NCI-H1417 (cell line): ENCODE results near the gene CALML5.

Source experiments
- DNase-seq, 3 experiments: peaks; one replicate each; lab custom pipeline; 2025; lab: John Stamatoyannopoulos, UW

The CALML5 gene, protein sequence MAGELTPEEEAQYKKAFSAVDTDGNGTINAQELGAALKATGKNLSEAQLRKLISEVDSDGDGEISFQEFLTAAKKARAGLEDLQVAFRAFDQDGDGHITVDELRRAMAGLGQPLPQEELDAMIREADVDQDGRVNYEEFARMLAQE

DNA sequence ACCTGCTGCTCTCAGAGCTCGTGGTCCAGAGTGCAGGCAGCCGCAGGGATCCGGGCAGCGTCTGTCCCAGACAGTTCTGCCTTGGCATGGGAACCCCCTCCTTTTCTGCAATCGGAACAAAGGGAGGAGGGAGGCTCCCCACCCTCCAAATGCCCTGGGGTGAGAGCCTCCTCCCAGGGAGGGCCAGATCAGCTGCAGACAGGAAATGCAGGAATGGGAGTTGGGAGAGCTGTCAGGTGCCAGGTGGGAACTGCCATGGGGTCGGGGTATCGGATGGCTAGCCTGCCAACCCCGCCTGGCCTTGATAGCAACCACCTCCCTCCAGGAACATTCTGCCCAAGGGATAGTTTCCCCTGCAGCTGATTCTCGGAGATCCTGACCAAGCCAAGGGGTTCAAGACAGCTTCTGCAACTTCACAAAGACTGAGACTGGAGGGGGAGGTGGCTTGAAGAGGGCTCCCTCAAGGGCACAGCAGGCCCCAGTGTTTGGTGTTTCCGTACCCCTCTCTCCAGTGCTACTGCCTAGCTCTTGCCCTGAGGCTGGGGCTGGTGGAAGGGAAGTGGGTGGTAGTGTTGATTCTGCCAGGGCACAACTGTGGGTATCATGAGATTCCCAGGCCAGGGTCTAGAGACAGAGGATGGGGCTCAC lies at the start of gene CALML5:
Gene CALML5 (minus strand): TSS at position 78 of the 648 bp plus-strand sequence. CDS start 132 bp downstream, outside the sequence.
- DNase-seq, result peak in 1 of 3 experiments; percentile 1

DNA sequence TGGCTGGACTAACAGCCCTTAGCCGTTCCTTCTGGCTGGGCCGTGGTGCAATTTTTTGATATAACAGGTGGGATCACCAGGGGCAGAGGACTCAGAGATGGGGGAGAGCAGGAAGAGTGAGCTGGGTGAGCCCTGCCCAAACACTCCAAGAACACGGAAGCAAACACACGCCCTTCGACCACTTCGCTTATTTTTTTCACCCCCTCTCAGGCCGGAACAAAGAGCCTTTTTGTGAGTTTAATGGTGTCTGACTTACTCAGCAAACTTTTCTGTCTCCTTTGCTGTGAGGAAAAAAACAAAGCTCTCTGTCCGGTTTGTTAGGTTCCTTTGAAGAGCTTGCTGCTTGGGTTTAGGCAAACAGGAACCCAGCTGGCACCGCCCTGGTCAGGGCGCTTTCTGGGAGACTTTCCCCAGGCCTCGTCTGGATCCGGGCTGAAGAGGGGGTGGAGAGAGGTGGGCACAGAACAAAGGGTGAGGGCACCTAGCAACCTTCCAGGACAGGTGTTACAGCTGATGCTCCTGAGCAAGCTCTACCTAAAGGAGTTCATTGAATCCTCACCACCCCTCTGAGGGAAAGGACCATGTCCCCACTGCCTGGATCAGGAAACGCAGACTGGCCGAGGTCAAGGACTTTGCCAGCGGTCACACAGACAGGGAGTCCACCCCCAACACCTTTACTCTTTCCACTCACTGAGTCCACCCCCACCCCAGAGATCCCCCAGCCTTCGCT lies 48.7 kb upstream of the CALML5 start:
- DNase-seq, result peak in 1 of 3 experiments; percentile 1

DNA sequence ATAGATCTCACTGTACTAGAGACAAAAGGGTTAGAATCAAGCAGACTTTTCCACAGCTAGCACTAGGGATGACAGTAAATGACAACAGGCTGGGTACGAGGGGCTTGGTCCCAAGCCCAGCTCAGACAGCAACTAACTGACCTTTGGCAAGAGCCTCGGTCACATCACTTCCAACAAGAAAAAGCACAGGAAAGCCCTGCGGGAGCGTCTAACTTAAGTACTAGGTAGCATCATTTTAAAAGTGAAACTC lies 48.2 kb upstream of the CALML5 start:
- no peak for DNase-seq

DNA sequence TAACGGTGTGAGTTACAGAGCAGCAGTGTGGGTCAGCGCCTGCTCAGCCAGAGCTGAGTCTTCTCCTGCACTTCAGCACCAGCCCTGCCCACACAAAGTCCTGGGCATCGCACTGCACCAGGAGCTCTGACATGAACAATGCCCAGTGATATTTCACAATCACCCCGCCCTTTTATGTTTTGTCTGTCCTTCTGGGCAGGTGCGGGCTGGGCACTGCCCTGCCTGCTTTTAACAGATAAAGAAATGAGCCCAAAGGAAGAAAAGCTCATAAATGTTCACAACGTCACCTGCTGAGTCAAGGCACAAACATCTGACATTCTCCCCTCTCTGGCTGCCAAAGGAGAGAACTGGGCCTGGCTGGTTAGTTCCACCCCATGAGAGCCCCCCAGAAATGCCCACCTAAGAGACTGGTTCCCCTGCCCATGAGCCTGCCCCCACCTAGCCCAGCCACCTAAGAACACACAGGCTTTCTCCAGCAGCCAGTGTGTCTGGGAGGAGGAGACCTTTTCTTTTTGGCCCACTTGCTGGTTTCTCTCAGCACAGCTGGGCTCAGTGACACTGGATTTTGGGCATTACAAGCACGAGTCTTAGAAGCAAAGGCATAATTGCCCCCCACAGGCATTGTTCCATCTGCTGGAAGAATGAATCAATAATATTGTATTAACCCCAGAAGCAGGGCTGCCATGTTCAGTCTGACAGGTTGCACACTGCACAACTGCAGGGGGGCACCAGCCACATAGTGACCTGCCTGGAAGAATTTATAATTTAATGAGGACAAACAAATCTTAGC lies 47.7 kb upstream of the CALML5 start:
- DNase-seq, result no peak

DNA sequence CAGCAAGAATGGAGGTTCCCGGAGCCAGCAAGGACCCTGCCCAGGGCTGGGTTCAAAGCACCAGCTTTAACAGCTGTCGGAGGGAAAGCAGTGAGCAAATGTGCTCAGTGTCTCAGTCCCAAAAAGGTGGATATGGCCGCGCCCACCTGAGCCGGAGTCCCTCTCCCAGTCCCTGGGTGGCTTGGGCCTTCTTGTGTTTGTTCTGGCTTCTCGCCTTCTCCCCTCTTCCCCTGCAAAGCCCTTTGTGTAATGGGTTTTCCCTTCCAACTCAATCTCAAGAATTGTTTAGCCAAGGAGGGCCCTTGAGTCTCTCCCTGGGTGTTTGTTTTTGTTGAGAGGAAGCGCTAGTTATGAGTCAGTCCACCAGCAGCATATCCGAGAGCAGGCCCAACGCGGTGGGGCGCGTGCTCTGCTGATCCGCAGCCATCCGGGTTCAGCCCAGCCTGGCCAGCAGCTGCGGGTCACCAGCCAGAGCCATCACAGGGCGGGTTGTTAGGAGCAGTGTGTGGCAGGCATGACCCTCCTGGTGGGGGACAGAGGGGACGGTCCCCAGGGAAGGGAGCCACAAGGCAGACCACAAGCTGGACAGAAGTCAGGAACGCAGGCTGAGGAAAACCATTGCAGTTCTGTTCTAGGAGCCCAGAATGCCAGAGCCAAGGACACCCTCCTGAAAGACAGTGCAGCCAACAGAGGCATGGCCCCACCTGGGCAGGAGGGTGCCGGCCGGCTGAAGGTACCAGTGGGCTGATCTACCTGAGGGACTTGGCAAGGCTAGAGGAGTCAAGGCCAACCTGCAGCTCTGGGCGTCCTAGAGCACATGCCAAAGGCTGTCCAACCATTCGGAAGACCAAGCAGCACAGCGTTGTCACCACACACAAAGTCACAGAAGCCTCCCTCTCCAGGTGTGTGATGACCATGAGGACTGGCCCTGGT lies 46.7 kb upstream of the CALML5 start:
- peak in 1 of 3 experiments; percentile 46 for DNase-seq

DNA sequence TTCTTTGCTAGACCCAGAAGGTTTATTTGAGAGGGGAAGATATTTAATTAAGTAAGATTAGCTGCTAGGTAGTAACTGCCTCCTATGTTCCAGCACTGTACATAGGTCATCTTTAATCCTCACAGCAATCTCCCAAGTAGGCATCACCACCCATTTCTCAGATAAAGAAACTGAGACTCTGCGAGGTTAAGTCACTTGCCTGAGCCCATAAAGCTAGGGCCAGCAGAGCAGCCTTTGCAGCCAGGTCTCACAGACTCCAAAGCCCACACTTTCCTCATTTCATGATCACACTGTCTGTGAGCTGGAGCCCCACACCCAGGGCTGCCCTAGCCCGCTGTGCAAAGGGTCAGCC lies 46.0 kb upstream of the CALML5 start:
- DNase-seq, result no peak

DNA sequence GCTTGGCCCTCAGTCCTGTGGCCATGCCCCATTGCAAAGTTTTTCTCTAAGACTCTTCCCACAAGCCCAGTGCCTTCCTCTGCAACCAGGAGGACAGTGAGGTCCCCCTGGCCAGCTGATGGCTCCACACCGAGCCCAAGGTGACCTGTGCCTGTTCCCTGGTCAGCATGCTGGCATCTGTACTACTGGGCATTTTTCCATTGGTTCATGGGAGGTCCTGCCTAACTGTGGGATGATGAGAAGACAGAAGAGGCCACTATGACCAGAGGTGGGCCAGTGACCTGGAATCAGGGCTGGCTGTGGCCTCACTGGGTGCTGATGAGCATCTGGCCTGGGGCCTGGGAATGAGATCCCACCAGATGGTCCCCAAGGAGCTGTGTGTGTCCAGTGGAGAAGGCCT lies 45.6 kb upstream of the CALML5 start:
- DNase-seq, result no peak

DNA sequence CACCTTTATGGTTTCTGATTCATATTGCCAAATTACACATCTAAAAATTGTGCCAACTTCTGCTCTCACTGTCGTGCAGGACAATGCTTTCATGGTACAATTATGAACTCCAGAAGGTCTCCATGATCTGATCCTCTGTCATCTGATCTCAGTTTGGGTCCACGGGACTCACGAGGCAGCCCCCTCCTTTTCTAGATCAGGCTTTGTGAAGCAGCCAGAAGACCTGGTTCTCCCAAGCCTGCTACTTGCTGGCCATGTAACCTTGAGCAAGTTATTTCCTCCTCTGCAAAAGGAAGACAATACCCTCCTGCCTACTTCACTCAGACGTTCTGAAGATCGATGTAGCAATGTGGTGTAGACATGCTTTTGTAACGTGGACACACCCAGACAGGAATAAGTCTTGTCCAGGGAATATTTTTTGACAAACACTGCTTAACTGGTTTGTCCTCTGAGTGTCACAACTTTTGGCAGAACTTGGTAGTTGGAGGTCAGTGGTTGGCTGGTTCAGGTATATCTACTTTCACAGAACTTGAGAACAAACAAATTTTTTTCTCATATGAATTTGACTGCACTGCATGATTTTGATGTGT lies 44.9 kb upstream of the CALML5 start:
- DNase-seq, result no peak

DNA sequence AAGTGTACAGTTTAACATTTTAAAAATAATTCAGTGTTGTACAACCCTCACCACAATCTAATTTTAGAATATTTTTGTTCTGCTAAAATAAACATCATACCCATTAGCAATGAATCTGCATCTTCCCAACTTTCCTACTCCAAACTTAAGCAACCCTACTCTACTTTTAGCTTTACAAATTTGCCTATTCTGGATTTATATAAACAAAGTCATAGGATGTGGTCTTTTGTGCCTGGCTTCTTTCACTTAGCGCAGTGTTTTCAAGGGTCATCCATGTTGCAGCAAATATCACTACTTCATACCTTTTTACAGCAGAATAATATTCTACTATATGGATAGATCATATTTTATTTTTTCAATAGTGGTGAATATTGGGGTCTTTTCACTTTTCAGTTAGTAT lies 44.3 kb upstream of the CALML5 start:
- no peak for DNase-seq

DNA sequence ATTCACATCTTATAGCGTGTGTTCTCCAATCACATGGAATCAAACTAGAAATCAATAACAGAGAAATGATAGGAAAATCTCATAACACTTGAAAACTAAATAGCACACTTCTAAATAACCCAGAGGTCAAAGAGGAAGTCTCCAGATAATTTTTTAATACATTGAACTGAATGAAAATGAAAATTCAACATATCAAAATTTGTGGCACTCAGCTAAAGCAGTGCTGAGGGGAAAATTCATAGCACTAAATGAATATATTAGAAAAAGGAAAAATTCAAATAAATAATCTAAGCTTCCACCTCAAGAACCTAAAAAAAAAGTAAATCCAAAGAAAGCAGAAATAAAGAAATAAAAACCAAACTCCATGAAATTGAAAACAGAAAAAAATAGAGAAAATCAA lies 42.7 kb upstream of the CALML5 start:
- no peak for DNase-seq

DNA sequence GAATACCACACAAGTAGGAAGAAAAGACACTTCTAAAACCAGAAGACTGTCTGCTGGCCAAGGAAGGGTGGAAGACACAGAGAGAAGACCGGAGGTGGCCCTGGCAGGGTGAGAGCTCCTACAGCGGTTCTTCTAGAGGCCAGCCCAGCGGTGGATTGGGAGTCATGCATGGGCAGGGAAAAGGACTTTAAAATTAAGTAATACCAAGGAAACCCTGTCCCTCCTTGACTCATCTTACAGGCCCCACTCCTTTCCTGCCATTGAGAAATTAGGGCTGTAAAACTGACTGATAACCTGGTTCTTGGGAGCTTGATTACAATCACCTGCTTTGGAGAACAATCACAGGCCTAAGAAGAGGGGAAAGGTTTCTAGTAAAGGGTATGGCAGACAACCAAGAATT lies 41.5 kb upstream of the CALML5 start:
- no peak for DNase-seq

DNA sequence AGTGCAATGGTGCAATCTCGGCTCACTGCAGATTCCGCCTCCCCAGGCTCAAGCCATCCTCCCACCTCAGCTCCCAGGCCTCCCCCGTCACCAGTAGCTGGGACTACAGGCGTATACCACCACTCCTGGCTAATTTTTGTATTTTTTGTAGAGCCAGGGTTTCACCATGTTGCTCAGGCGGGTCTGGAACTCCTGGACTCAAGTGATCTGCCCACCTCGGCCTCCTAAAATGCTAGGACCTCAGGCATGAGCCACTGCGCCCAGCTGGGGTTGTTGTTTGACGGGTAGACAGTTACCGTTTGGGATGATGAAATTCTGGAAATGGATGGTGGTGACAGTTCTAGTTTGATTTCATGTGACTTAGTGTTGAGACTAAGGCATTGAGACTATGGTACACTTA lies 40.7 kb upstream of the CALML5 start:
- DNase-seq, result no peak

DNA sequence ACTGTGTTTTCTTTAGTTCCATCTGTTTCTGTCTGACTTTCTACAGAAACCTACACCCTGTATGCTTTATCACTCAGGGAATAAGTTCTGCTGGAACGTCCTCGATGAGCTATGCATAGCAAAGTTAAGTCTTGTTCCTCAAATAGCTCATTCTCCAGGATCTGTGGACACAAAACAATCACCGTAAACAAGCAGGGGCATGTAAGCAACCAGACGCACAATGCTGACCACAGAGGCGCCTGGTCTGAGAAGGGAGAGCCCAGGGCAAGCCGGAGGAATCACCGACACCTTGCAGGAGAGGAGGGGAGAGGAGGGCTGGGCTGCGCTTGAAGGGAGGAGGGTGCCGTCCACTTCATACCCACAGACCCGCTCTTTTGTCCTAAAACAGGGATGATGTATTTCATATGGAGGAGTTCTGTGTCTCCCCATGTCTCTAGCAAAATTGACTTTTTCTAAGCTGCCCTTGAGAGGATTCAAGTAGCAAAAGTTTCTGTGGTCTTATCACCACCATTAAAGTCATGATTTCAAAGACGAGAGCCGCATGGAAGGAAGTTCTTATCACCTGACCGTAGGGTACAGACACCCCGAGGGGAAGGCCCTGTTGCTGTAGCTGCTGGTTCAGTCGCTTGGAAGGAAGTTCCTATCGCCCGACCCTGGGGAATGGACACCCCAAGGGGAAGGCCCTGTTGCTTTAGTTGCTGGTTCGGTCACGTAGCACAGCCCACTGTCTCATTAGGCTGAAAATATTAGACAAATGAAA lies 39.7 kb upstream of the CALML5 start:
- DNase-seq, result no peak

DNA sequence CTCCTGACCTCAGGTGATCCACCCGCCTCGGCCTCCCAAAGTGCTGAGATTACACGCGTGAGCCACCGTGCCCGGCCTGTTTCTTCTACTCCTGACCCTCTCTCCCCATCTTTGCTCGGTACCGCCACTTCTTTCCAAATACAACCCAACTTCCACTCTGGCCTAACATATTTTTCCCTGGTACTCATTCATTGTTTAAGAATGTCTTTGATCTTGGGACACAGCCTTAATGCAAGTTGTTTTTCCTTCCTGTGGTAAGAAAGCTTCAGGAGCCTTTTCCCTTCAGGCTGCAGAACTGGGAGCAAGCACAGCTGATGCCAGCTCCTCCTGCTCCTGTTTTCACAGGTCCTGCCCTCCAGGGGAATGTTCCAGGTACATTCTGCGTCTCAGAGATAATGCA lies 39.1 kb upstream of the CALML5 start:
- DNase-seq, result no peak

DNA sequence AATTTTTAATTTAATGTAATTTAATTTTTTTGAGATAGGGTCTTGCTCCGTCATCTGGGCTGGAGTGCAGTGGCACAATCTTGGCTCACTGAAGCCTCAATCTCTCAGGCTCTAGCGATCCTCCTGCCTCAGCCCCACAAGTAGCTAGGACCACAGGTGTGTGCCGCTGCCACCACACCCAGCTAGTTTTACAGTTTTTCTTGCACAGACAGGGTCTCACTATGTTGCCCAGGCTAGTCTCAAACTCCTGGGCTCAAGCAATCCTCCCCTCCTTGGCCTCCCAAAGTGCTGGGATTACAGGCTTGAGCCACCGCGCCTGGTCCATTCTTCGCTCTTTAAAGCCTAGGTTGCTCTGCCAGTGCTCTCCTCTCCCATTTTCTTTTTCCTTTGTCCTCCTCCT lies 38.3 kb upstream of the CALML5 start:
- no peak for DNase-seq

DNA sequence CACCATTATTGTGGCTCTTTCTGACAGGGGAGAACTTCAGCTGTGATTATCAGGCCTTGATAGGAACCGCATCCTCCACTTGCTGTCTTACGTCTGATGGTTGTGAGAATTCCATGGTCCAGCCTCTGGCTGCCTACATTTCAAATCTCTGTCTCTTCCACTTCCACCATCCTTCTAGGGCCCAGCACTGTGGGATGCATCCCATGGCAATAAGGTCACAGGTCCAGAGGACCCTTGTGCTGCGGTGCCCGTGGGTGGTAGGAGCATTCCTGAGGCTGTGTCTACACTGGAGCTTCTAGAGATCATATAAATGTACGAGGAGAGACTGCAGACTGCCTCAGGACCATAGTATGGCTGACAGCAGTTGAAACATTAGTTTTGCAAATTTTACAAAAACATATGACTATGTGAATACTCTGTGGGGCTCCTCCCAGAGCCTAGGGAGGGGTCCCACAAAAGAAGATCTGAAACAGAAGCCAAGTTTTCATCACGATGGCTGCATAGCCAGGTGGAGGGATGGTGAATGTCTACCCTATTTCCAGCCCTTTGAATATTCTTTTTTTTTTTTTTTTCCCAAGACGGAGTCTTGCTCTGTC lies 37.2 kb upstream of the CALML5 start:
- no peak for DNase-seq

DNA sequence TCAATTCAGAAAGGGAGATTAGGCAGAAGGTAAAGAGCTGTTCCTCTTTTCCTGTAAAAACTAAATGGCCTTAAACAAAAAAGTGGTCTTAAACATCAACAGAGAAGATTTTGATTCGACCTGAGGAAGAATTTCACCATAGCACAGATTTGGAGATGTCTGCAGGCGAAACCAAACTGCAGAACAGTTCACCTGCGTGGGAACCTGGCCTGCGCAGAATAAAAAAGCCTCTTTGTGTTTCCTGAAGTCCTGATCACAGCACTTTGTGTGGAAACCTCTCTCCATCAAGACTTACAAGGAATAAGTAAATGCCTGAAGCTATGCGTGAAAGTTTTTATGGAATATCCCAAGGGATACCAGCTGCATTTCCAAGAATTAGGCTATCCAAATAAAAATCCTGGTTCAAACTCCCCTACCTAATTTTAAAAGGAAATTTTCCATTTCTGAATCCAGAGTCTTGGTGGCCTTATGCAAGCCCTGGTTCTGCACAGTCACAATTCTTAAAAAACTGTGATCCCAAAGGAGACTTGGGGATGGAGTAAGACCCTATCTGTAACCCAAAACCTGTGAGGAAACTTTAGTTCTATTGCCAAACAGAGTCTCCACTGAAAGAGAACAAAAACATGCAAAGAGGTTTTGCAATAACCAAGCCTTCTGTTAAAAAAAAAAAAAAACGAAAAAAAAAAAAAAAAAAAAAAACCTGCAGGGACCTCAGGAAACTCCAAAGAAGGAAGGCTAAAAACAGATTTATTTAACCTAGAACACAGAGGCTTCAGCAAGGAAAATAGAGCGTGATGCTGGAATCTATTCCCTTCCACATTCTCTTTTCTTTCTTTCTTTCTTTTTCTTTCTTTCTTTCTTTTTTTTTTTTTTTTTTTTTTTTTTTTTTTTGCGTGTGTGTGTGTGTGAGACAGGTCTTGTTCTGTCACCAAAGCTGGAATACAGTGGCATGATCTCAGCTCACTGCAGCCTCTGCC lies 35.8 kb upstream of the CALML5 start:
- no peak for DNase-seq

DNA sequence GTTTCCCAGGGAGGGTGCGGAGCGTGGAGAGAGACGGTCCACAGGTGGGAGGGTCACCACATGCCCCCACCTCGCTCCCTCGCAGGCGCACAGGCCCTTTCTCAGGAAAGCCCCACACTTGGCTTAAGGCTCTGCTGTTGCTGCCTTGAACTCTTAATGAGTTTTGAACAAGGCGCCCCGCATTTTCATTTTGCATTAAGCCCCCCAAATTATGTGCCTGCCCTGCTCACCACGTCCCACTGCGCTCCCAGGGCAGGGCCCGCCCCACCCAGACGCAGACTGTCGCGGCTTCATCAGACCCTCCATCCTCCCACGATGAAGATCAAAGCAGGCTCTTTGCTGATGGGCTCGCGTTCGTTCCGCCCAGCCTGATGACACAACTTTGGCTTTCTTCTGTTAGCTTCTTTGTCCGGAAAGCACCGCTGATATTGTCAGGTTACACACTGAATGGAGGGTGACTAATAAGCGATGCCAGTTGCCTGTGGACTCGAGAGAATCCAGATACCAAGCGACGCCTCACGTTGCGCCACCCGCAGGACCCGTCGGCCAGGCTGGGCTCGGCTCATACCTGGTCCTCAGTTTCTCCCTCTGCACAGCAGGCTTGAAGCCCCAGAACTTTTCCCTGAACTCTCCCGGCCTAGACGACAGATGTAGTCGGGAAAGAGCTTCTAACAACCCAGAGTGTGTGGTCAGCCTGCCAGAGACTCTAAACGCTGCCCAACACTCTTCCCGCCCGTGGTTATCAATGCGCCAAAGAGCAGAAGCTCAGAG lies 34.9 kb upstream of the CALML5 start:
- no peak for DNase-seq
